ENCODE data around the gene PRSS12.
"Not testable (repeated sequence)": the region's sequence is repeated elsewhere in the genome, so short reads cannot be mapped to it uniquely, and the experiment has no call there.

Gene PRSS12

GRCh38 chr4:118307643-118308042 lies 45.2 kb downstream of the PRSS12 start:
- Histone ChIP-seq H2AFZ (no peak overlapping the region), H3K27ac (no peak overlapping the region), H3K4me1 (no peaks in the 10 kb centered on the region), H3K4me2 (ENCODE audit: low read length) (no peak overlapping the region), H3K4me3 (ENCODE audit: low read depth, low read length) (no peak overlapping the region), H3K27me3 (ENCODE audit: control insufficient read depth, insufficient read depth, low read length) (no peaks in the 10 kb centered on the region), H3K79me2 (no peaks in the 10 kb centered on the region), H3K9me3 (ENCODE audit: control insufficient read depth, low read length) (no peaks in the 10 kb centered on the region), H3K9ac (no peak overlapping the region), H3K36me3 (ENCODE audit: control insufficient read depth, insufficient read depth, low read length) (no peaks in the 10 kb centered on the region)
- TF ChIP-seq, protein P1, sequence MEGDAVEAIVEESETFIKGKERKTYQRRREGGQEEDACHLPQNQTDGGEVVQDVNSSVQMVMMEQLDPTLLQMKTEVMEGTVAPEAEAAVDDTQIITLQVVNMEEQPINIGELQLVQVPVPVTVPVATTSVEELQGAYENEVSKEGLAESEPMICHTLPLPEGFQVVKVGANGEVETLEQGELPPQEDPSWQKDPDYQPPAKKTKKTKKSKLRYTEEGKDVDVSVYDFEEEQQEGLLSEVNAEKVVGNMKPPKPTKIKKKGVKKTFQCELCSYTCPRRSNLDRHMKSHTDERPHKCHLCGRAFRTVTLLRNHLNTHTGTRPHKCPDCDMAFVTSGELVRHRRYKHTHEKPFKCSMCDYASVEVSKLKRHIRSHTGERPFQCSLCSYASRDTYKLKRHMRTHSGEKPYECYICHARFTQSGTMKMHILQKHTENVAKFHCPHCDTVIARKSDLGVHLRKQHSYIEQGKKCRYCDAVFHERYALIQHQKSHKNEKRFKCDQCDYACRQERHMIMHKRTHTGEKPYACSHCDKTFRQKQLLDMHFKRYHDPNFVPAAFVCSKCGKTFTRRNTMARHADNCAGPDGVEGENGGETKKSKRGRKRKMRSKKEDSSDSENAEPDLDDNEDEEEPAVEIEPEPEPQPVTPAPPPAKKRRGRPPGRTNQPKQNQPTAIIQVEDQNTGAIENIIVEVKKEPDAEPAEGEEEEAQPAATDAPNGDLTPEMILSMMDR (IDR thresholded peaks at IDR 0.05): no peak

GRCh38 chr4:118299619-118300018 lies 53.2 kb downstream of the PRSS12 start:
- H3K79me2 ChIP-seq; H3K36me3 ChIP-seq (ENCODE audit: control insufficient read depth, insufficient read depth, low read length); H3K27ac ChIP-seq; H2AFZ ChIP-seq; H3K9me3 ChIP-seq (ENCODE audit: control insufficient read depth, low read length); H3K4me2 ChIP-seq (ENCODE audit: low read length); H3K4me1 ChIP-seq; H3K4me3 ChIP-seq (ENCODE audit: low read depth, low read length); H3K9ac ChIP-seq; H3K27me3 ChIP-seq (ENCODE audit: control insufficient read depth, insufficient read depth, low read length): not testable (repeated sequence)

DNA sequence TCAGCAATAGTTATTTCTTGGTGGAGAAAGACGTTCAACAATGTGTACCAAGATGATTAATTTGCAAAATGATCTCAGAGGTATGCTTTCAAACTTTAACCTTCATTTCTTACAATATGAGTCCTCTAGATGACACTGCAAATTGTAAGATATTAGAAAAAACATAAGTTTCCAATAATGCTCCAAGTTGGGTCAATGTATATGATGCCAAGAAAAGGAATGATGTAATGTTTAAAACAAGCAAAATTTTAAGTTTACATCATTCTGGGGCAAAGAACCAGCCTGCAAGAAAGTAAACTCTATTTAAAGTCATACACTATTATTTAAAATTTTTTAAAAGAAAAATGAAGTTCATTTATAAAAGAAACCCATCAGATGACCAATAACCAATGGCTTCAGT lies 56.1 kb downstream of the PRSS12 start:
- Histone ChIP-seq H3K4me1 (no peaks in the 10 kb centered on the region), H3K4me3 (ENCODE audit: low read depth, low read length) (no peak overlapping the region)

GRCh38 chr4:118290951-118291350 lies 61.9 kb downstream of the PRSS12 start:
- Histone ChIP-seq H3K27ac (no peak overlapping the region), H2AFZ (no peak overlapping the region), H3K9ac (no peak overlapping the region)

More for the DNA sequence above, 56.1 kb downstream of the PRSS12 start:
- Histone ChIP-seq H3K36me3 (ENCODE audit: control insufficient read depth, insufficient read depth, low read length) (no peaks in the 10 kb centered on the region), H3K27ac (no peak overlapping the region), H3K9ac (no peak overlapping the region), H3K4me2 (ENCODE audit: low read length) (no peak overlapping the region), H3K79me2 (no peaks in the 10 kb centered on the region), H3K9me3 (ENCODE audit: control insufficient read depth, low read length) (no peaks in the 10 kb centered on the region), H3K27me3 (ENCODE audit: control insufficient read depth, insufficient read depth, low read length) (no peaks in the 10 kb centered on the region), H2AFZ (no peak overlapping the region)
- TF ChIP-seq, protein P1 (IDR thresholded peaks at IDR 0.05): no peak

GRCh38 chr4:118289794-118290193 lies 63.0 kb downstream of the PRSS12 start:
- no peak overlapping the region for H3K9ac ChIP-seq
- no peaks in the 10 kb centered on the region for H3K79me2 ChIP-seq
- no peak overlapping the region for H3K4me2 ChIP-seq (ENCODE audit: low read length)
- H3K4me1 ChIP-seq: no peaks in the 10 kb centered on the region
- no peak overlapping the region for H2AFZ ChIP-seq
- TF ChIP-seq, protein P1 (IDR thresholded peaks at IDR 0.05): no peak
- H3K9me3 ChIP-seq (ENCODE audit: control insufficient read depth, low read length): no peaks in the 10 kb centered on the region
- H3K4me3 ChIP-seq (ENCODE audit: low read depth, low read length): no peak overlapping the region
- H3K36me3 ChIP-seq (ENCODE audit: control insufficient read depth, insufficient read depth, low read length): no peaks in the 10 kb centered on the region
- H3K27ac ChIP-seq: no peak overlapping the region
- no peaks in the 10 kb centered on the region for H3K27me3 ChIP-seq (ENCODE audit: control insufficient read depth, insufficient read depth, low read length)

More at GRCh38 chr4:118290951-118291350, 61.9 kb downstream of the PRSS12 start:
- no peaks in the 10 kb centered on the region for H3K9me3 ChIP-seq (ENCODE audit: control insufficient read depth, low read length)
- no peaks in the 10 kb centered on the region for H3K27me3 ChIP-seq (ENCODE audit: control insufficient read depth, insufficient read depth, low read length)
- no peak overlapping the region for H3K4me3 ChIP-seq (ENCODE audit: low read depth, low read length)
- H3K4me1 ChIP-seq: no peaks in the 10 kb centered on the region
- H3K79me2 ChIP-seq: no peaks in the 10 kb centered on the region
- H3K4me2 ChIP-seq (ENCODE audit: low read length): no peak overlapping the region
- H3K36me3 ChIP-seq (ENCODE audit: control insufficient read depth, insufficient read depth, low read length): no peaks in the 10 kb centered on the region
- TF ChIP-seq, protein P1 (IDR thresholded peaks at IDR 0.05): no peak
